ENCODE measurements around the gene TRDN.

DNA sequence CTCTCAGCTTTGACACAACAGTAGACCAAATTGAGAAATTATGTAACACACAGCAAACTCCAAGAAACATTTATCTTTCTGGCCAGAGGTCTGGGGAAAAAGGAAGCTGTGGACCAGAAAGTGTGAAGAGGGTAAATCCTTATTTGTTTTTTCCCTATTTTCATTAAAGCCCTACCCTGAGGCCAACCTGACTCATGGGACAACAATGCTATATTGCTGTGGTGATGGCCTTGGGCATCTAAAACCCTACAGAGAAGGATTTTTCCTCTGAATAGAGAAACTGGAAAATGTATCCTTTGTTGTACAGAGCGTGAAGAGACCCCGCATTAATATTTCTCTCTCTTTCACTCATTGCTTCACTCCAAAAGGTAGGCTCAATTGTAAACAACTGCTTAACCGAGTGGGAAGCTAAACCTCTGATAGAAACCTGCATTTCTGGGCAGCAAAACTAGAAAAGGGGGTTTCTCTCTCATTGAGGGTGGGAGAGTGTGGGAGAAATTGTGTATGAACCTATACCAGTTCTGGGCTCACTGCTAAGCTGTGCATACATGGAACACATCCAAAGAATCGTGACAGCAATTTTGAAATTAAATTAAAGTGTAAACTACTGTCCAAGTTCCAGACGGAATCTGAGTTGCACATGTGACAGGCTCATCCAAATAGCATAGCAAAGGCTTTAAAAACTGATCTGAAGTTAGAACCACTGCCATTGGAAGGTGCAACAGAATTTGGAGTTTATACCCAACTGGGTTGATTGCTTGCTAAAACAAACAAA, 465.2 kb downstream of the TRDN start:
- TF ChIP-seq CTCF (IDR thresholded peaks at IDR 0.05) (no peak), POLR2A (IDR thresholded peaks at IDR 0.05) (no peak)

All from esophagus squamous epithelium (tissue), 4 donors.